Stimulated activated CD4-positive, alpha-beta T cell treated with anti-CD3 and anti-CD28 coated beads, Interleukin-1b, Interleukin-23, amount 100 ng/mL, for 1 hour (primary cell): ENCODE measurements around the gene ADIRF.
"Not testable (repeated sequence)": the region's sequence is repeated elsewhere in the genome, so short reads cannot be mapped to it uniquely, and the experiment has no call there.

ENCODE experiments used
- DNase-seq, 2 donors: peaks; one replicate each; pipeline ENCODE4 v3.0.0-alpha.2; 2020; ENCODE audit warnings: low read depth in 2 of 2

The ADIRF gene

DNA sequence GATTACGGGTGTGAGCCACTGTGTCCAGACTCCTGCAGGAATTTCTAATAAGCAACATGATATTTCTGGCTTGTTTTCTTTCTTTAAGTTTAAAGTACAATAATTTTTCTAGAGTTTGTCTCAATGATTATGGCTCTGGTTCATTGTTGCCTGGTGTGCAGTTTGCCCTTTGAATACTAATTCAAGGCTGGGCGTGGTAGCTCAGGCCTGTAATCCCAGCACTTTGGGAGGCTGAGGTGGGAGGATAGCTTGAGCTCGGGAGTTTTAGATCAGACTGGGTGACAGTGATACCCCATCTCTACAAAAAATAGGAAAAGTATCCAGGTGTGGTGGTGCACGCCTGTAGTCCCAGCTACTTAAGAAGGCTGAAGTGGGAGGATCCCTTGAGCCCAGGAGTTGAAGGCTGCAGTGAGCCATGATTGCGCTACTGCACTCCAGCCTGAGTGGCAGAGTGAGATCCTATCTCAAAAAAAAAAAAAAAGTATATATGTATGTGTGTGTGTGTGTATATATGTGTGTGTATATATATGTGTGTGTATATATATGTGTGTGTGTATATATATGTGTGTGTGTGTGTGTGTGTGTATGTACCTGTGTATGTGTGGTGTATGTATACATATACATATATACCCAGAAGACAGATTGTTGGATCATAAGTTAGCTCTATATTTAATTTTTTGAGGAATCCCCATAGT is 8.2 kb downstream of the ADIRF start:
- DNase-seq: no peak

- not testable (repeated sequence) for DNase-seq
Measured at GRCh38 chr10:86978457-86978856, 10.2 kb downstream of the ADIRF start.

DNA sequence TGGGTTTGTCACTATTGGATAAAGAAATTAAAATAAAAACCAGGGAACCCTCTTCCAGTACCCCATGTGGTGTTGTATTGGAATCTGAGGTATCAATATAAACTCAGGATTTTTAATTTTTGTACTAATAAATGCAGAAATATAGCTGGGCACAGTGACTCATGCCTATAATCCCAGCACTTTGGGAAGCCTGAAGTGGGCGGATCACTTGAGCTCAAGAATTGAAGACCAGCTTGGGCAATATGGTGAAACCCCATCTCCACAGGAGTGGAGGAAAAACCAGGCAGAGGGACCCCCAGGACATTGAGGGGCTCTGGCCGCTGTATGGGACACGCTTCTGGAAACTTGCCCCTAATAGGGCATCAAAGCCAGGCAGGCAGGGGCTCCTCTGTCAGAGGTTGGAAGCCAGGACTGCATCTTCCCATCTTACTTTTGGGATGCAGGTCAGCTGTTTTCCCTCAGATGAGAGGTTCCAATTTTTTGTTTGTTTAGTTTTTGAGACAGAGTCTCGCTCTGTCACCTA is 11.1 kb downstream of the ADIRF start:
- DNase-seq: no peak

DNA sequence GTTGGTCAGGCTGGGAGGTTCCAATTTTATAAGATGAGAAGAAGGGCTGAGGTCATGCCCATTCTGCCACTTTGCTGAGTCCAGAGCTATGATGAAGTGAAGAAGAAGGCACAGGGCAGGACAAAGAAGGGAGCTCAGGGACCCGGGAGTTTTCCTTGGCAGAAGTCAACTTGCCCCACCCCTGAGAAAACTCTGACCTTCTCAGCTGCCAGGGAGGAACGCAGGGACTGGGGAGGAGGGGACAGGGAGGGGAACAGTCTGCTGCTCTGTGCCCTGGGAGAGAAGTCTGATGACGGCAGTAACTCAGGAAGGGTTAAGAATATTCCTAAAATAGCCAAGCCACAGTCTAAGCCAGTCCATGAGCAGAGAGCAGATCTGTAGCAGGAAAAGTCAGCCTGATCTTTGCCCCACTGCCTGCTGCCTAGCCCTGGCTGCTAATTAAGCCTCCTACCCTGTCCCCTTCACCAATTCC is 11.7 kb downstream of the ADIRF start:
- DNase-seq: no peak

DNA sequence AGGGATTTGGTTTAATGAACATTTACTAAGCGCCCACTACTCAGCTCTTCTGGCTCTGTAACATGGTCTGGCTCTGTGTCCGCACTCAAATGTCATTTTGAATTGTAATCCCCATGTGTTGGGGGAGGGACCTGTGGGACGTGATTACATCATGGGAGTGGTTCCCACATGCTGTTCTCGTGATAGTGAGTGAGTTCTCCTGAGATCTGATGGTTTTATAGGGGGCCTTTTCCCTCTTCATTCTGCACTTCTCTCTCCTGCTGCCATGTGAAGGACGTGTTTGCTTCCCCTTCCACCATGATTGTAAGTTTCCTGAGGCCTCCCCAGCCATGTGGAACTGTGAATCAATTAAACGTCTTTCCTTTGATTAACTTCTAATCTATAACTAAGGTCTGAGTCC is 12.7 kb downstream of the ADIRF start:
- not testable (repeated sequence) for DNase-seq

GRCh38 chr10:86981716-86982115 is 13.4 kb downstream of the ADIRF start:
- no peak for DNase-seq

- DNase-seq: not testable (repeated sequence)
Measured at GRCh38 chr10:86984498-86984897, 16.2 kb downstream of the ADIRF start.

GRCh38 chr10:86988520-86988919 is 20.2 kb downstream of the ADIRF start:
- no peak for DNase-seq

GRCh38 chr10:86991362-86991761 is 23.1 kb downstream of the ADIRF start:
- DNase-seq: not testable (repeated sequence)

DNA sequence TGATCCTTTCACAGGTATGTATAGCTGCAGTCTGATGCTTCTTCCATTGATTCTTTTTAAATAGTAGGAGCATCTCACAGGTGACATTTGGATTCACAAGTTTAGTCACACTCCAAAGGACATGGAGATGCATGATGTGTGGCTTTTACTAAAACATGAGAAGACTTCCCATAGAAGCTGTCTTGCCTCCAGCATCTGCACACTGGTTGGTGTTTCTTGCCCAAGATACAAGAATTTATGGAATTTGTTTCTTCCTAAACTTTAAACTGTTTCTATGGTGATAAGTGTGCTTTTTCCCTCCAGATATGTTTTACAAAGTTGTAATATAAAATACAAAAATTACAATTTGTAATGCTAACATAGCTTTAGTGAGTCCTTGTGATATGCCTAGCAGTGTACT is 24.2 kb downstream of the ADIRF start:
- no peak for DNase-seq

GRCh38 chr10:86992929-86993328 is 24.6 kb downstream of the ADIRF start:
- DNase-seq: no peak

GRCh38 chr10:86999802-87000403 is 31.6 kb downstream of the ADIRF start:
- DNase-seq: not testable (repeated sequence)

GRCh38 chr10:87000491-87000890 is 32.2 kb downstream of the ADIRF start:
- no peak for DNase-seq

- not testable (repeated sequence) for DNase-seq
Measured at GRCh38 chr10:87007124-87007523, 38.8 kb downstream of the ADIRF start.

DNA sequence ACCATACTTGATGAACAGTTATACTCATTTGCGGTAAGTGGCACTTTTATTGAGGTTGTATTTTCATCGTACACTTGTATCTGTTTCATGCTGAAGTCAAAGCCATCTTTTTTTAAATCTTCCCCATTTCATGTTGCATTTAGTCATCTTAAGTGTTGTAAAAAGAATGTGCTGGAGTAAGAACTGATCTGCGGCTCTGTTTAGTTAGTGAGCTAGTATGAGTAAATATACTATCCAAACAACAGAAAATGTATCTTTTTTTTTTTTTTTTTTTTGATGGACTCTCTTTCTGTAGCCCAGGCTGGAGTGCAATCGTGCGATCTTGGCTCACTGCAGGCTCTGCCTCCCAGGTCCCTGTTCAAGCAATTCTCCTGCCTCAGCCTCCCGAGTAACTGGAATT is 39.4 kb downstream of the ADIRF start:
- DNase-seq: not testable (repeated sequence)

GRCh38 chr10:87008303-87008702 is 40.0 kb downstream of the ADIRF start:
- DNase-seq: not testable (repeated sequence)

- not testable (repeated sequence) for DNase-seq
Measured at GRCh38 chr10:87009134-87009696, 40.9 kb downstream of the ADIRF start.

- not testable (repeated sequence) for DNase-seq
Measured at GRCh38 chr10:87013528-87013927, 45.2 kb downstream of the ADIRF start.

DNA sequence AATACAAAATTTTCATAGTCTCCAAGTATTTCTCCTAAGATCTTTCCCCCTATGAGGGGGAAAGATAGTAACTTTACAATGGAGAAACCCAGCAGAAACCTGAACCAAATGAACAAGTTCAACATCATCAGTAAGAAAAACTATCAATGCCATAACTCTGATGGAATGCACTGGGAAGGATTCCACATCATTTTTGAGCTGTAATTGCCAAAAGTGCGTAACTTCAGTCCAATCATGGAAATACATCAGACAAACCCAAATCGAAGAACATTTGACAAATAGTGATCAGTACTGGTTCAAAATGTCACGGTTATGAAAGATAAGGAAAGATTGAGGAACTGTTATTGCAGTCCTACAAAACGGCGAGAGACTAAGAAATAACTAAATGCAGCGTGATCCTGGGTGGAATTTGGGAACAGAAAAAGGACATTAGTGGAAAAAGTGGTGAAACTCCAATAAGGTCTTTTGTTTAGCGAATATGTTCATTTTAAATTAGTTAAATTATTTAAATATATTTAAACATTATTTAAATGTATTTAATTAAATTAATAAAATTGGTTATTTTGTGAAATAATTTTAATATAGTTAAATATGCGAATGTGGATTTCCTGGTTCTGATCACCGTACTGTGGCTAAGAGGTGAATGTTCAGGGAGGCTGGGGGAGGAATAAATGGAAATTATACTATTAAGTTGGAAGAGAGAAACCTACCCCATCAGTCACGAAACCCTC is 46.9 kb downstream of the ADIRF start:
- DNase-seq: not testable (repeated sequence)

DNA sequence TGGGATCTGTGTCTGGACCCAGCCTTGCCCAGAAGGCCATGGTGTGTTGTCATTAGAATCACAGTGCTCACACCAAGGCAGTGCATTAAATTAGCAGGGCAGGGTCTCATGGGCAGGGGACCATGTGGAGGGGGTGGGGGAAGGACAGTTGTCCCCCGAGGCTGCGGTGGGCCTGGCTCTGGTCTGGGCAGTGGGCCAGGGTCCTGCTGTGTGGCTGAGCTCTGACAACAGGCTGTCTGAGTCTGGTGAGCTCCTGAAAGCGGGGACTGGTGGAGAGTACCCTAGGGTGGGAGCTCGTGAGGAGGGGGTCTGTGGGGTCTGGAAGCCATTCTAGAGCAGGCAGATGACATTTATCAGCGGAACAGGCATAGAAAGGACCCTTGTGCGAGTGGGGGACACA is 49.8 kb downstream of the ADIRF start:
- not testable (repeated sequence) for DNase-seq

- DNase-seq: not testable (repeated sequence)
Measured at GRCh38 chr10:87019066-87019465, 50.8 kb downstream of the ADIRF start.

GRCh38 chr10:87019504-87019903 is 51.2 kb downstream of the ADIRF start:
- not testable (repeated sequence) for DNase-seq
